ENCODE measurements around the gene GID8. TPM values are rescaled to one million over a fixed set of nuclear protein-coding genes. Genes with fewer than 3 reads are reported as not detected.
A peak's percentile ranks its signal among the peaks of the same experiment; 100 is the strongest.

GID8 gene
- polyA plus RNA-seq (2013, experiment 1 of 2; ENCODE audit: insufficient read length) = 26.2 TPM
- 22.5 TPM for polyA plus RNA-seq (2013, experiment 2 of 2; ENCODE audit: insufficient read length)

DNA sequence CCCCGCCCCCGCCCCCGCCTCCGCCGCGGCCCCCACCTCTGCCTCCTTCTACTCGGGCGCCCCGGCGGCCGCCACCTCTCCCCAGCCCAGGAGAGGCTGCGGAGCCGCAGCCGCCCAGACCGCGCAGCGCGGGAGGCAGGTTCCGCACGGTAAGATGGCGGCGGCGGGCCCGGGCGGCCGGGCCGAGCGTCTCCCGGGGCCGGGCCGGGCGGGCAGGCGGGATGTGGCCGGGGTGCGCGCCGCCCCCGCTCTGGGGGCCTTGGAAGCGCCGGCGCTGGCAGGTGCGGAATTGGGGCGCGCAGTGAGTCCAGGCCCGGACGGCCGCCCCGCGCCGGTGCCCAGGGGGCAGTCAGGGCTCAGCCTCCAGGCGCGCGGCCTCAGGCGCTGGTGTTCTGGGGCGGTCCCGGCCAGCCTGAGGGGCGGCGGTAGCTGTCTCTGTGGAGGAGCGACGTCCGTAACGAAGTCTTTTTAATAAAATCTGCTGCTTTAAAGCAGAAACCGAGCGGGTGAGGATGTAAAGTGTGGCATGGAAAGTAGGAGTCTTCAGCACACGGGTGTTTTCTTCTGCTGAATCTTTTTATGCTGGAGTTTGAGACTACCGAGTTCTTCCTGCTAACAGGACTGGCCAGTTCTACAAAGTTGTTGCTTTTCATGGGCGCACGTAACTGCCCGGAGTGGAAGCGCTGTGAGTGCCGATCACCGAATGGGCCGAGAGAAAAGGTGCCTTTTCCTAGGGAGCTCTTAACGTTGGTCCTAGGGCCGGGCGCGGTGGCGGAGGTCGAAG, at the start of gene GID8:
TSS of gene GID8 (plus strand) at position 43 of the 784 bp plus-strand sequence. CDS start 3,356 bp downstream, outside the sequence.
- peak; percentile 49 for DNase-seq

DNA sequence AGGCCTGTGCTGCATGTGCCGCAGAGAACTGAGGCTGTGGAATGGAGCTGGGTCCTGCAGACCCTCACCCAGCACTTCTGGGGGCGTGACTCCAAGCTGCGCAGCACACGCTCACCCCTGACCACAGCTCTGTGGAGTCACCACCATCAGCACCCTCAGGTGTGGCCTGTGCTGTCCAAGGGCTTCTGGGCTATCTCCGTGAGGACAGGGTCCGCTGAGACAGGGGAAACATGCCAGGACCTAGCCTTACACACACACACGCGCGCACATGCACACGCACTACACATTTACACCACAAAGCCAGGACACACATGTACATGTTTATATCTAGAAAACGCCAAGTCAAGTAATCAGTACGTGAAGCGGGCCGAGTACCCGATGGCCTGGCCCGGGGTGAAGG, 49.5 kb upstream of the GID8 start:
- no peak for DNase-seq

DNA sequence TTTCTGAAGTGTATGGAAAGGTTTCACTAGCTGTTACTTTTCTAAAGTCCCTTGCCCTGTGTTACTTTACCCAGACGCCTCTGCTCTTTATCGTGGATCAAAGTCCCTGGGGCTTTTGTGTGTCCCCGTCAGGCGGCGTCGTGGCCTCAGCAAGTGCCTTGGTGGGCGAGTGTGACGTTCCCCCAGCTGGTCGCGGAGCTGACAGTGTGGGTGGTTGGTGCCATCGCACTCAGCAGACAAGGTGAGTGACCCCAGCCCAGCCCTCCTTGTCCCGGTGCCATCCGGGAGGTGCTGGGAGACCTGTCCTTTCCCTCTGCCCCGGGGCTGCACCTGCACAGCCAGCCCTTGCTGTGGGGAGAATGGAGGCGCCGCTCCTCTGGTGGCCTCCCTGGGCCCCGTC, 49.0 kb upstream of the GID8 start:
- no peak for DNase-seq

DNA sequence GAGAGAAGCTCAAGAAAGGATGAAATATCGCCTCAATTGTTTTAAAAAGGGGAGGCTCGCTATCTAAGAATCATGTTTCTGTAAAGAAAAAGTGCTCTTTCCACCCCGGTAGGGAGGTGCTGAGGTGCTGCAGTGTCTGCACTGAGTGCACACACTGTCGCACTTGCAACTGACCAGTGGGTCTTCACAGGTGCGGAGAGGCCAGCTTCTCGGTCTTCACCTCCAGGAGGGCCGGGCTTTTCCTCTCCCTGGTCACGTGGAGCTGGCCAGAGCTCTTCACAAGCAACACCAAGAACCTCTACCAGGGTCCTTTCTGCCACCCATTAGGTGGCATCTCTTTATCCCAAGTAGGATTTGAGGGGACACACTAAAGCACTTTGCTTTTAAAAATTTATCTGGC, 48.5 kb upstream of the GID8 start:
- no peak for DNase-seq

DNA sequence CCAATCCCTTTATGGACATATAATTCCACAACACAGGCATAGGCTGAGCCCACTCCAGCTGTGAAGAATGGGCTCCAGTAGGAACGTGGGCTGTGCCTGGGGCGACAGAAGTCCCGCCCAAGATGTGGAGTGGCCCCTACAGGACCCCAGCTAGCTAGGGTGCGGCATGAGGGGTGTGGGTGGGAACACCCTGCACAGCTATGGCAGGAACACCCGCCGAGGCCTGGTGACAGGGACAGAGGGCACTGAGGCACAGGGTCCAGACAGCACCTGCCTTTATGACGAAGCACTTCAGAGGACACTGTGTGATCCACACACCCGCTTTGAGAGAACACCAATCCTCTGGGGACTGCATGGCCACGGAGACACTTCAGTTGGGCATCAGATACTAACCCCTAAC, 48.1 kb upstream of the GID8 start:
- DNase-seq = no peak

DNA sequence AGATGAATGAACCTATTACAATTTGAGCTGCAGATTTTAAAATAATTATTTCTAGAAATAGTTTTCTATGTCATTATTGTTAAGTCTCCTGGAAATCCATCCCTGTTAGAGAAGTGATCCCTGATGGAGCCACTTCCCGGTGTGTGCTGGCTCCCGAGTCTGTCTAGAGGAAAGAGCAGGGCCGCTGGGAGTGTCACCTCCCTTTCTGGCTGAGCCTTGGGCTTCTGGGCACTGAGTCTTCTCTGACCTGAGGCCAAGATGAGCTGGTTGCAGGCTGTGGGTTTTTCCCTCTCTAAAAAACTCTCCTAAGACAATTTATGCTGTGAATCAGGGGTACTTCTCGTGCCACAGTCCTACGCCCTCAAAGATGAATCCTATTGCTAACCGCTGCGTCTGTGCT, 47.5 kb upstream of the GID8 start:
- no peak for DNase-seq

DNA sequence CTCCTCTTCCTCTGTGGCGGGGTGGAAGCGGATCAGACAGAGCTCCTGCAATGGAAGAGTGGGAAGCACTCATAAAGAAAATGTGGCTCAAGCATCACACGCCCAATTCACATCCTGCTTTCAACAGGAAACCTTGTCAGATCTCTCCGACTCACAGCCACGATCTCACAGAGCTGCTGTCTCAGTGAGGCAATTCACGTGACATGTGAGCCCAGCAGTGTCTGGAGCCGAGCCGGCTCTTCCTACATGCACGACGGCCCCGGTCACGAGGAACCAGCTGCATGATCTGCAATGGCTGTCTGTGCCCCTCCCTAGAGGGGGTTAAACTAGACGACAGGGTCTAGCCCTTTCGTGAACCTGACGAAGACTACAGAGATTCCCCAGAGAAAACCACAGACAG, 46.8 kb upstream of the GID8 start:
- peak; percentile 22 for DNase-seq

DNA sequence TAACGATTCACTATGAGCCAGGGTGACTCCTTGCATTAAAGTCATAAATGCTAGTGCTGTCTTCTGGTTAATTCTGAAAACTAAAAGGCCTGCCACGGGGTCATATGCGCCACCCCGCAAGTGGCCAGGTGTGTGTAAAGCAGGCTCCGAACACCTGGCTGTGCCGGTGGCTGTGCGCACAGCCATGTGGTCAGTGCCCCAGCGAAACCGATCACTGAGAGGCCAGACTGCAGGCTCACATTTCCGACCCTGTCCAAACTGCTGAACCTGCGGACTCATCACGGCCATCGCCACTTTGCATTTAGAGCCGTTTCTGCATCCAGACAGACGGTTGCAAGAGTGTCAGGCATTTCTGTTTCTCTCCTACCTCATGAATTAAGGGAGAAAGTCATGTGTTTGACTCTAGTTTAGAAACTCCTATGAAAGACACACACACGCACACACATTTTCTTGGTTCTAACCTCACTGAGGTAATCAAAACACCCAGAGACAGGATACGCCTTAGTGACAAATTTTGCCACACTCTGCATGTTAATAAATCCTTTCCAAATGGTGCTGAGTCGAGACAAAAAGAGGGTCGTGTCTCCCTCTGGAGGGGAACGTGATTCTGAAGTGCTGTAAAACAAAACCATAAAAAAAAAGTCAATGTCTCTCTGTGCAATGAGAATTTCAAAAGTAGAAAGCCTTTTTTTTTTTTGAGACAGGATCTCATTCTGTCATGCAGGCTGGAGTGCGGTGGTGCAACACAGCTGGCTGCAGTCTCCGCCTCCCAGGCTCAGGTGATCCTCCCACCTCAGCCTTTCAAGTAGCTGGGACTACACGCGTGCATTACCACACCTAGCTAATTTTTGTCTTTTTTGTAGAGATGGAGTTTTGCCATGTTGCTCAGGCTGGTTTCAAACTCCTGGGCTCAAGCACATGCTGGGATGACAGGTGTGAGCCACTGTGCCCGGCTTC, 45.3 kb upstream of the GID8 start:
- DNase-seq = no peak

DNA sequence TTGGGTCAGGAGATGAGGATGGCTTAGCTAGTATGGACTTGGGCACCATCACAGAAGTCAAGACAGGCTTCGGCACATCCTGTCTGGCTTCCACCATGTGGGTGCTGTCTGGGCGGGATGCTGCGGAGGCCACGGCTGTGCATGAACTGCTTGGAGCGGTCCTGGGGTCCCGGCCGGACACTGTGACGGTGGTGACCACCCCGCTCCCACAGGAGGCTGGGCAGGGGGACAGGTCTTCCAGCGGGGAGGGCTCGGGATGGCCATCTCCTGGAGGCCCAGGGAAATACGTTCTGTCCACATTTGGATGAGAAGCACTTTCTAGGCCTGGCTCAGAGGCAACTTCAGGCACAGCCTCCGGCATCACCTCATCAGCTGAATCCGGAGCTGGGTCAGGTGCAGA, 44.2 kb upstream of the GID8 start:
- no peak for DNase-seq

DNA sequence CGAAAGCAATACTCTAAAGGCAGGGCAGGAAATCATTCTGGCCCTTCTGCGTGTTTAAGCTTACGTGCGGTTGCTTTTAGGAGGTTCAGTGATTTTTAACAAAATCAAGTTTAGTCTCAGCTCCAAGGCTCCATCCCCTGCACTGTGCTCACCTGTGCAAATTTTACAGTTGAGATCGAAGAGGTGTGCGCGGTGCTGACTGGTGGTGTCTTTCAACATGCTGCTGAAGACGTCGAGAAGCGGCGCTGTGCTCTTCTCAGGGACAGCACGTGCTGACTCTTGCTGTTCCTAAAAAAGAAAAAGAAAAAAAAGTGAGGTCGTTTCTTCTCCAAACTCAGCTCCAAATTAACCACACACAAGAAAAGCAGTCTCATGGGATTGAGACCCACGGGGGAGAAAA, 43.7 kb upstream of the GID8 start:
- DNase-seq = no peak

DNA sequence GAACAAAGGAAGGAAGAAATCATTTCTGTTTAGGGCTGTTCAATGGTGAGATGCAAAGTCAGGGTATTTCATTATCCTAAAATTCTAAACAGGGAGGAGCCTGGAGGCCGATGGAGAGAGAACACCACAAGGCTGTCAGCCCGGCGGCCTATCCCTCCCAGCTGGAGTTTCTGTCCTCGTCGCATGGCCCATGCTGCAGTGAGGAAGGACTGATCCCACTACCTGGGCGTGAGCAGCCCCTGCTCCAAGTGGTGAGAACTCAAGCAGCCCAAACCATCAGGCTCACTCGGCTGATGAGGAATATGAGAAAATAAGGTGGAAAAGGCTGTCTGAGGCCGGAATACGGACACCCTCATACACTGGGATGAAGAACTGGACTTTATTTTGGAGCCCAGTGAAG, 42.4 kb upstream of the GID8 start:
- no peak for DNase-seq

DNA sequence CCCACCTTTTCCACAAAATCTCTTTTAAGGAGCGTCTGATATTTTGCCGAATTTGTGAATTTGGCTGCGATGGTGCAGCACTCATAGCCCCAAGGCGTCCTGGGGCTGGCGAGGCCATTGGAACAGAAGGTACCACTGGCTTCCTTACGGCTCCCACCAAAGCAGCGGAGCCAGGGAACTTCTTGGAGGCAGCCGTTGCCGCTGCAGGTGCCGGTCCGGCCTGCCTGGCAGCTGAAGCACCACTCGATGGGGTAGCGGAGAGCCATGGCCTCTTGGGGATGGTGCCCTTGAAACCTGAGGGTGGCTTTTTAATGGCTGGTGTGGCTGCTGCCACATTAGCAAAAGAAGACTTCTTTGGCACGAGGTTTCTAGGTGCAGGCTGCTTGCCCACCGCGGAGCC, 41.4 kb upstream of the GID8 start:
- DNase-seq = no peak

DNA sequence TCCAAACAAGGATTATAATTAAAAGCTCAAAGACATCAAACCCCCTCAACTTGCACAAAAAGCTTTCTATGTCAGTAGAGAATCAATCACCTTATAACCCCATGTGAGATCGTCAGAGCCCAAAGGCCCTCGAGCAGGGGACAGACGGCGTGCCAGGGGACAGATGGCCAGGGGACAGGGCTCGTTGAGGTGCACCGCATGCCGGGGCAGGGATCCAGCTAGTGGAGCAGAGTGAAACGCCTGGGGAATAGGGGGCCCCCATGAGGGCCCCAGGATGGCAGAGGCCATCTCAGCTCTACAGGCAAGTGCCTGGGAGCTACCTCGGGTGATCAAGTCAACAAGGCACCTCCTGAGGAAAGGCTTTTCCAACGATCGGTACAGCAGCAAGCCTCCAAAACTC, 40.3 kb upstream of the GID8 start:
- DNase-seq = no peak

DNA sequence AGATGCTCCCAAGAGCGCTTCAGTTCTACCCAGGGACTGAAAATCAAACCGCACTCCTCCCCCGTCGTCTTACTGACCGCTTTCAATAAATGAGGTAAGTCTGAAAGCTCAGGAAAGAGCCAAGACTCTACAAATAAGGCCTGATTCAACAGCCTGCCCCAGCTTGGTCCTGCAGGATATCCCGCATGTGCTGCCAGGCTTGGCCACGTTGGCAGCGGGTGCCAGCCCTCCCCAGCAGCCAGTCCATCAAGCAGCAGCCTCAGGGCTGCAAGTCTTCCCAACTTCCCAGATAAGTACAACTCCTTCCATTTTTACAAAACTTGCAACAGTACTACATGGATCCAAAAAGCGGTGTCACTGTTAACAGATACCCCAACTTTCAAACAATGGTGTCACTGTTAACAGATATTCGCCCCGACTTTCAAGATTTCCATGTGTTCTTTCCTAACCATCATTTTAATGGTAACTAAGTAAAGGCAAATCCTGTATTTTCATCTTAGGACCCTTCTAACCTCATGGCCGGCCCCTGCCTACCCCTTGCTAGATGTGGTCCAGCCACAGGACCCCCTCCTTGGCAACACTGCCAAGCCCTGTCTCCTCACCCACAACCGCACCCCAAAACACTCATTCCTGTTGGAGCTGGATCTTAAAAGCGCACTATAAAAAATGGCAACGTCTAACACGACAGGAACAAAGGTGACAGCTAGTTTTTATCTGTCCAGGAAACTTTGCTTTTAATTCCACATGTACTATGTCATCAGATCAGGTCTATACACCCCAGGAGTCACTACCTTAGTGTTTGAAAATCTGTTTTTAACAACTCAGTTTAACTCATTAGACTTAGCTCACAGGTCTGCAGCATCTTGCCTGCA, 39.6 kb upstream of the GID8 start:
- no peak for DNase-seq

DNA sequence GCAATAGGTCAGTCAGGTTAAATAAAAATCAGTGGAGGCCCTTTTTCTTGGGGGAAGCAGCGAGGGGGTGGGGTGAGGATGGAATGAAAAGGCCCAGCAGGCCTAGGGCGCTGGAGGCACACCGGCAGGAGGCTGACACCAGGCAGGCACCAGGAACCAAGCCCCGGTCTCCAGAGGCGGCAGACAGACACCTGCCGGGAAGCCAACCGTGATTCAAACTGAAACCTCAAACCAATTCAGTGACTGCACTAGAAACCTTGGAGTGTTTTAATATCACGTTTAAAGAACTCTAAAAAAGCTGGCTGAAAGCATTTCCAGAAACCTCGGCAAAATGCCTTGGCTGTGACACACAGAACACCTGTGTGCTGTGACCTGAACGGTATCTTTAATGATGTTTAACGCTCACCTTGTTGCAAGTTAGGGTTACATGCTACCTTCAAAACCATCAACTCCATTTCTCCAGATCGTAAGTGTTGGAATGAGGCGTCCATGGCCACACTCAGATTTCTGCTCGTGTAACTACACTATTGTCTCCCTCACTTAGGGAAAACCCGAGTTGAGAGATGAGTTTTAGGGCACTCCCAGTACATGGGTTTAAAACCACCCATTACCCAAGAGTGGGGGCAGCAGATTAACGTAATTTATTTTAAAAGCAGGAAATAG, 38.8 kb upstream of the GID8 start:
- no peak for DNase-seq

DNA sequence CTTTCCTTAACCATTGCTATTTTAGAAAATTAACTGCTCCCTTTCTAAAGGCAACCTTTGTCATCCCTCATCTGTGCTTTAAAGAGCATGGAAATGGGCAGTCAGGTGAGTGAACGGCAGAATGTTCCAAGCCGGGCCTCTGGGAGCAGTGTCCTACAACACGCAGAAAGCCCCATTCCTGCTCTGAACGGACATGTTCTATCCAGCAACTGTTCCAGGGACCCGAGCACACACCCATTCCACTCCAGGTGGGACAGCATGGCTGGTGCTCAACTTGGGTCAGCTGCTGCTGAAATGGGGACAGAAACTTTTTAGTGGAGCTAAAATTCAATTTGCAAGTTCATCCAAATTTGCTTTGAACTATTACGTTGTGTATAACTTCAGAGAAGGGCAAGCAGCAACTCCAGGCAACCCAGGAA, 38.3 kb upstream of the GID8 start:
- no peak for DNase-seq

DNA sequence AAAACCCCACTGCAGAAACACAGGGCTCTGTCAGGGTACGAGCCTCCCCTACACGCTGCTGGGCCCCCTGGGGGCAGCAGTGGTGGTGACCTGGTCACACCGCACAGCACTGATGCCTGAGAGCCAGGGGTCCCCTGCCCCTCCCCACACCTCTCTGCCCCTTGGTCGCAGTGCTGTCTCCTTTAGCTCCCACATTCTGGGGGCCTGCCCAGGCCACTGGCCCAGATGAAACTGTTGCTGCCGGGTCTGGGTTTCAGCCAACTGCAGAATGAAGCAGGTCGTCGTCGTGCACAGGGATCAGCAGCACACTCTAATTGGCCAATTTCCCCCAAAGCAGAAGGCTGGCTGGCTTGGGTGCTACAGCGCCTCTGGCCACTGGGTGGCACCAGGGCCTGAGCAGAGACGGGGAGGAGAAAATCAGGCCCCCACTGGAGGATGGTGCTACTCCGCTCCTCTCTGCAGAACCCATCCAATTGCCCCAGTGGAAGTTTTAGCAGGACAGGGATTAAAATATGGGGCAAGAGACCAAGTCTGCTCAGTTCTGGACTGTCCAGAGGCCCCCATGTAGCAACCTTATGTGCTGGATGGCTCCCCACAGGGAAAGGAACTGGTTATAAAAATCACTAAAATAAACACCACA, 37.8 kb upstream of the GID8 start:
- peak; percentile 58 for DNase-seq

DNA sequence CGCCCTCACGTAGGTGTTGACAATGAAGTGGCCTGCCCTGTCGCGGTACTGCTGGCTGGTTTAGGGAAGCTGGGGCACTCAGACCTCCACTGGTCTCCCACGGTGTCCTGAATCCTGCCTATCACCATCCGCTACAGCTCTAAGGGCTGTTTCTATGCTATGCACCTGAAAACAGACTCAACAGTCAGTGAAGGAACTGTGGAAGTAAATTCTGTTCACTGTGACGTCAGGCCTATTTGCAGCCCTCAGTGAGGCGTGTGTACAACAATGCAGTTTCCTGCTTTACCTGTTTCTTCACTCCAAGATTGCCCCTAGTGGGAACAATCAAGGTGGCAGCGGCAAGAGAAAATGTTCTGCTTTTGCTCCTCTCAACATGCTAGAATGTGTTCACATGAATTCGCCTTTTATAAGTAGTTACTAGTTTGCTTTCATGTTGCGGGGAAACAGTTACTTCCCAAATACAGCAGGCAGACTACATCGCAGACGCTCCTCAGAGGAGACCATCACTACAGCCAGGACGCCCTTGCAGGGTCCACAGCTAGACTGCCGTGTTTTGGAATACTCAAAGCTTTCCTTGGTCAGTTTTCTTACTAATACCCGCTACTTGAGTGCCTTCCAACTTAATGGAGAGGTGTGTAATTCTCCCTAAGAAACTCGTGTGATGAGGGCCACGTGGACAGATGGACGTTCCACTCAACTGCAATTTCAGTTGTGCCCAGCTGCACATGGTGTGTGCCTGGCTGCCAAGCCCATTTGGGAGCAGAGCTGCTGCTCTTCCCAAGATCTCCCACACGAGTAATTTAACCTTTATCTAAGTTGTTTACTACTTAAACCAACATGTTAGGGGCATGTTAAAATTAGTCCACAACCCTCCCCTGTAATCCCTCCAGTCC, 37.0 kb upstream of the GID8 start:
- no peak for DNase-seq

DNA sequence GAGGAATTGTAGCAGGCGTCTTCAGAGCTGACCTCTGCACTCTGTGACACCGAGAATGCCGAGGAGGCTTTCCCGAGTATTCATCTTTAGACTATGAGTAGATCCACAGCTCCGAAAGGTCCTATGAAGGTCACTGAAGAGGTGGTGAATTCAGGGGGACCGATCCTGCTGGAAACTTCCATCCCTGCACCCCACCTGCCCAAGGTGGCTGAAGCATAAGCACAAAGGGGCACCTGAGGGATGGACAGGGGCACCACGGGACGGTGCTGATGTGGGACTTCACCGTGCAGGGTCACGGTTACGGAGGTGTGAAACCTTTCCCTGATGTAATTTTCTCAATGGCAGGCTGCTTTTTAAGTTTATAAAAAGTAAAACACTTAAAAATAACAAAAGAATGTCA, 36.1 kb upstream of the GID8 start:
- no peak for DNase-seq

DNA sequence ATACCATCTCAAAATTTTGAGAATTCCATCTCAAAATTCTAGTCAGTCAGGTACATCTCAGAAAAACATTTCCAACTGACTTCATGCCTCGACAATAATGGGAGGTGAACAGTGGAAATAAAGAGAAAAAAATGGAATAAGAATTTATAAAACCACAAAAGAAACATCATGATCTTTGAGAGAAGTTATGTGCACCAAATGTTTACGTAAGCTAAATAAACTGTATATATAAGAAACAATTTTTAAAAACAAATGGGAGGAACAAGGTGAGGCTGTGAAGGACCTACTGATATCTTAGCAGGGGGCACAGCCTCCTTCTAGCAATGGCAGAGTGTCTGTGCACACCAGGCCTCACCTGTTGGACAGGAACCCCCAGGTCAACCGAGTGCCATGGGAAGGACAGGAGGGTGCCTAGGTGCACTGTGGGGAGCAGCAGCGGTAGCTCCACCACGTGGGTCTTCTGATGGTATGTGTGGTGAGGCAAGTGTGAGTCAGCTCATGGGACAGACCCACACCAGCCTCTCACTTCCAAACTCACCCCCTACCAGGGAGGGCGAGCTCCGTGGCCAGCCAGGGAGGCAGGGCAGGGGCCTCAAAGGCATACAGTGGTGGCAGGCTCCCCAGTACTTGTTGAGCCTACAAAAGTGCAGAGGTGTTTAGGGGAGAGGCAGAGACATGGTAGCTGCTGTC, 34.9 kb upstream of the GID8 start:
- peak; percentile 60 for DNase-seq

All from fibroblast of skin of back (primary cell).